H1 (cell line): ENCODE data around the gene OR10G7. TPM values are rescaled to one million over a fixed set of nuclear protein-coding genes. Genes with fewer than 3 reads are reported as not detected.

Experiments used
- CTCF ChIA-PET: fragments of 300-600 bp; sonication (Branson Sonifier 250); formaldehyde crosslinking; loops from one replicate; lab custom pipeline; 2021; ENCODE audit not compliant: partially characterized antibody; lab: Charles Lee
- POLR2A ChIA-PET: fragments of 300-600 bp; sonication (Branson Sonifier 250); formaldehyde crosslinking; loops from one replicate; lab custom pipeline; 2021; ENCODE audit warnings: inconsistent platforms; ENCODE audit not compliant: partially characterized antibody; lab: Charles Lee
- DNase-seq, 2 experiments: peaks; one replicate each; pipeline versions ENCODE4 v3.0.0 to v3.0.0-alpha.2; 2010 to 2022; ENCODE audit warnings: low spot score in 2 of 2, low read depth in 1 of 2, mixed read lengths in 1 of 2
- FAIRE-seq: peaks from 2 replicates; lab custom pipeline; 2011; peaks lifted over from hg19 to GRCh38; lab: Jason Lieb, UNC
- H2AFZ ChIP-seq: 2 replicates; pipeline ENCODE4 v1.8.1; 2012; ENCODE audit warnings: low read length, inconsistent platforms
- H2AK5ac ChIP-seq: 2 replicates; pipeline ENCODE4 v1.6.1; 2013; ENCODE audit warnings: low read depth, low read length
- H2BK120ac ChIP-seq: replicated peaks from 2 replicates; pipeline ENCODE3; 2013; ENCODE audit warnings: low read depth, low read length, inconsistent platforms
- H2BK12ac ChIP-seq: 2 replicates; pipeline ENCODE4 v1.6.1; 2013; ENCODE audit warnings: low read depth, low read length
- H2BK15ac ChIP-seq: 2 replicates; pipeline ENCODE4 v1.6.1; 2013; ENCODE audit warnings: low read length
- H2BK20ac ChIP-seq: 2 replicates; pipeline ENCODE4 v1.6.1; 2013; ENCODE audit warnings: low read length
- H2BK5ac ChIP-seq: 2 replicates; pipeline ENCODE4 v1.6.1; 2013; ENCODE audit warnings: low read depth, low read length
- H3K14ac ChIP-seq: 2 replicates; pipeline ENCODE4 v1.6.1; 2013; ENCODE audit warnings: inconsistent platforms; ENCODE audit not compliant: insufficient read length
- H3K18ac ChIP-seq: 2 replicates; pipeline ENCODE4 v1.6.1; 2013; ENCODE audit warnings: low read length; ENCODE audit errors: extremely low read depth
- H3K23ac ChIP-seq: 2 replicates; pipeline ENCODE4 v1.6.1; 2013; ENCODE audit warnings: inconsistent platforms; ENCODE audit not compliant: insufficient read length
- H3K23me2 ChIP-seq: 2 replicates; pipeline ENCODE4 v1.6.1; 2013; ENCODE audit warnings: low read depth, low read length
- H3K27ac ChIP-seq: 2 replicates; pipeline ENCODE4 v1.6.1; 2011; ENCODE audit warnings: low read depth, low read length, inconsistent platforms
- H3K27me3 ChIP-seq, 4 experiments: replicated peaks in 1 of 4; 1 replicate in 1 of 4; 2 replicates in 3 of 4; pipeline versions ENCODE4 v1.6.1 to v1.8.1; 2011 to 2013; ENCODE audit warnings: low read length in 3 of 4, mild to moderate bottlenecking in 3 of 4, inconsistent platforms in 2 of 4, mixed read lengths in 2 of 4, moderate library complexity in 1 of 4; ENCODE audit not compliant: control insufficient read depth in 3 of 4, insufficient read depth in 3 of 4; ENCODE audit errors: extremely low read depth in 1 of 4
- H3K36me3 ChIP-seq, 4 experiments: 2 replicates each; pipeline versions ENCODE4 v1.6.1 to v1.8.1; 2011 to 2013; ENCODE audit warnings: mild to moderate bottlenecking in 4 of 4, low read length in 3 of 4, moderate library complexity in 2 of 4, control low read depth in 1 of 4, inconsistent platforms in 1 of 4; ENCODE audit not compliant: insufficient read depth in 4 of 4, control insufficient read depth in 2 of 4
- H3K4ac ChIP-seq: replicated peaks from 2 replicates; pipeline ENCODE3; 2013; ENCODE audit warnings: low read length, low read depth, mixed read lengths, inconsistent platforms; ENCODE audit not compliant: insufficient read length
- H3K4me1 ChIP-seq, 4 experiments: replicated peaks in 1 of 4; 1 replicate in 1 of 4; 2 replicates in 3 of 4; pipeline versions ENCODE4 v1.6.1 to v1.8.1; 2011 to 2013; ENCODE audit warnings: low read length in 3 of 4, inconsistent platforms in 2 of 4, mixed read lengths in 1 of 4; ENCODE audit not compliant: insufficient read depth in 4 of 4, control insufficient read depth in 3 of 4
- H3K4me2 ChIP-seq, 2 experiments: 2 replicates each; pipeline versions ENCODE4 v1.6.1 to v1.8.1; 2011 to 2013; ENCODE audit warnings: low read depth in 2 of 2, low read length in 2 of 2, control low read depth in 1 of 2, inconsistent platforms in 1 of 2, mild to moderate bottlenecking in 1 of 2; ENCODE audit not compliant: insufficient read depth in 1 of 2
- H3K4me3 ChIP-seq, 4 experiments: fragments of 200-600, 300-600 bp in 1 of 4; sonication (generic), shearing (Covaris generic), sonication (Bioruptor Twin) in 1 of 4; 2 replicates each; pipeline versions ENCODE4 v1.5.1 to v1.8.1; 2011 to 2016; ENCODE audit warnings: low read length in 4 of 4, low read depth in 3 of 4, control low read depth in 2 of 4, inconsistent platforms in 2 of 4, mild to moderate bottlenecking in 2 of 4, mixed read lengths in 1 of 4, moderate library complexity in 1 of 4; ENCODE audit not compliant: insufficient read depth in 2 of 4; ENCODE audit errors: extremely low read depth in 1 of 4
- H3K56ac ChIP-seq: replicated peaks from 2 replicates; pipeline ENCODE3; 2013; ENCODE audit warnings: low read depth, mild to moderate bottlenecking, mixed read lengths, low read length, inconsistent platforms; ENCODE audit not compliant: insufficient read length
- H3K79me1 ChIP-seq: 2 replicates; pipeline ENCODE4 v1.6.1; 2013; ENCODE audit warnings: low read depth, low read length, control low read depth
- H3K79me2 ChIP-seq, 2 experiments: 2 replicates each; pipeline versions ENCODE4 v1.6.1 to v1.8.1; 2012 to 2013; ENCODE audit warnings: low read length in 2 of 2, mild to moderate bottlenecking in 2 of 2, inconsistent platforms in 1 of 2; ENCODE audit not compliant: insufficient read depth in 2 of 2, control insufficient read depth in 1 of 2
- H3K9ac ChIP-seq, 4 experiments: replicated peaks in 1 of 4; 1 replicate in 1 of 4; 2 replicates in 3 of 4; pipeline versions ENCODE4 v1.6.1 to v1.8.1; 2011 to 2013; ENCODE audit warnings: low read depth in 3 of 4, low read length in 3 of 4, control low read depth in 2 of 4, mild to moderate bottlenecking in 2 of 4, moderate library complexity in 2 of 4, inconsistent platforms in 1 of 4; ENCODE audit errors: extremely low read depth in 1 of 4
- H3K9me3 ChIP-seq, 2 experiments: 2 replicates each; pipeline versions ENCODE4 v1.6.1 to v1.8.1; 2012 to 2013; ENCODE audit warnings: mild to moderate bottlenecking in 2 of 2, moderate library complexity in 2 of 2, control low read depth in 1 of 2, inconsistent platforms in 1 of 2, low read depth in 1 of 2, low read length in 1 of 2, mixed read lengths in 1 of 2; ENCODE audit not compliant: insufficient read depth in 2 of 2
- H4K20me1 ChIP-seq, 2 experiments: replicated peaks in 1 of 2; 2 replicates each; pipeline versions ENCODE3 to v1.8.1; 2011 to 2013; ENCODE audit warnings: inconsistent platforms in 2 of 2, low read length in 2 of 2, mild to moderate bottlenecking in 1 of 2; ENCODE audit not compliant: insufficient read depth in 2 of 2, control insufficient read depth in 1 of 2
- H4K5ac ChIP-seq: 2 replicates; pipeline ENCODE4 v1.6.1; 2013; ENCODE audit warnings: low read length, low read depth, mixed read lengths, inconsistent platforms; ENCODE audit not compliant: insufficient read length
- H4K8ac ChIP-seq: 2 replicates; pipeline ENCODE4 v1.8.0; 2013; ENCODE audit warnings: mild to moderate bottlenecking, moderate library complexity, low read length, inconsistent platforms; ENCODE audit not compliant: insufficient read depth; ENCODE audit errors: extremely low read depth
- H4K91ac ChIP-seq: replicated peaks from 2 replicates; pipeline ENCODE3; 2013; ENCODE audit warnings: low read length, mixed read lengths, inconsistent platforms; ENCODE audit not compliant: insufficient read length
- GABPA ChIP-seq: IDR thresholded peaks from 2 replicates; pipeline ENCODE4 v1.6.1; 2011; ENCODE audit warnings: mild to moderate bottlenecking, low read length, moderate library complexity, borderline replicate concordance; ENCODE audit not compliant: insufficient read depth
- POLR2A ChIP-seq, 2 experiments: IDR thresholded peaks; 1 replicate in 1 of 2; 2 replicates in 1 of 2; pipeline ENCODE4 v1.6.1; 2011; ENCODE audit warnings: low read depth in 2 of 2, low read length in 2 of 2, mild to moderate bottlenecking in 2 of 2; ENCODE audit errors: control extremely low read depth in 1 of 2
- SIN3A ChIP-seq, 2 experiments: IDR thresholded peaks in 1 of 2; conservative IDR thresholded peaks in 1 of 2; 2 replicates each; pipeline ENCODE4 v1.6.1; 2011 to 2012; ENCODE audit warnings: low read length in 2 of 2, improper control_type of control experiment in 1 of 2, low read depth in 1 of 2, mild to moderate bottlenecking in 1 of 2
- TBP ChIP-seq: IDR thresholded peaks from 2 replicates; pipeline ENCODE4 v1.6.1; 2011; ENCODE audit warnings: low read depth, low read length, improper control_type of control experiment
- WGBS, 2 experiments: shearing (Covaris generic) in 1 of 2; methylation state at CpG; one replicate each; pipeline versions ENCODE4 v1.1.6 to v1.1.7; 2013 to 2015; ENCODE audit warnings: low lambda C conversion rate in 2 of 2, mixed read lengths in 2 of 2, inconsistent platforms in 1 of 2, low coverage in 1 of 2, missing lambda C conversion rate in 1 of 2; ENCODE audit not compliant: insufficient replicate concordance in 2 of 2, insufficient coverage in 1 of 2, insufficient read length in 1 of 2; ENCODE audit errors: extremely low coverage in 1 of 2, missing lambda C conversion rate in 1 of 2; 5-methylcytosine and 5-hydroxymethylcytosine counted together
- polyA plus RNA-seq, 7 experiments: library from polyadenylated mRNA; depleted of rRNA in 3 of 7; stranded (reverse) in 5 of 7; unstranded in 2 of 7; fragments of >200 nt in 5 of 7; fragments of 200-250 nt in 2 of 7; gene quantifications; 1 replicate in 5 of 7; 2 replicates in 1 of 7; 4 replicates in 1 of 7; pipeline versions ENCODE4 v1.2.1 to v1.2.3, GENCODE V29; 2011 to 2013; ENCODE audit warnings: missing spikeins in 2 of 7, mixed read lengths in 2 of 7
- total RNA-seq: library from RNA; stranded (reverse); fragmentation: NEBNext Ultra II Directional; extraction: Animal tissue kit (Norgen Biotek cat#: 25700); gene quantifications from 2 replicates; pipeline ENCODE4 v1.2.1, GENCODE V29; 2021

The OR10G7 gene
- total and polyA plus RNA-seq, 2 of the 8 experiments (the other 6 are each of a cell fraction or from before 2014, with no cell fraction given), result not detected

GRCh38 chr11:124078591-124078990, 37.5 kb upstream of the OR10G7 start:
- ChIA-PET CTCF (interaction anchor here (1.1 kb wide), 1 partner anchor 10 kb away, joined by 3 read pairs; no protein-coding TSS in a partner anchor), POLR2A (no interaction called here)
- H2BK12ac ChIP-seq, result no peak overlapping the region
- no peak overlapping the region for H2BK15ac ChIP-seq
- no peak overlapping the region for H4K5ac ChIP-seq
- no peaks in the 10 kb centered on the region for H3K9me3 ChIP-seq
- H3K4me1 ChIP-seq, result peaks cover 0 to 3% (median 0%) of the 10 kb centered on the region in 4 experiments; a peak in 1 of 7 replicates
- no peak overlapping the region for H3K23ac ChIP-seq
- H3K79me2 ChIP-seq, result no peaks in the 10 kb centered on the region
- no peaks in the 10 kb centered on the region for H4K20me1 ChIP-seq
- H3K9ac ChIP-seq, result no peak overlapping the region
- H3K4me2 ChIP-seq, result no peak overlapping the region
- H3K4me3 ChIP-seq, result no peak overlapping the region
- no peak for TF ChIP-seq POLR2A (IDR thresholded peaks at IDR 0.05; ENCODE audit: control extremely low read depth in 1 of 2, low read depth in 2 of 2, low read length in 2 of 2)
- TF ChIP-seq GABPA, result no peak
- no peak for TF ChIP-seq TBP
- no peak for TF ChIP-seq SIN3A (conservative IDR thresholded peaks at IDR 0.05 in 1 of 2, IDR thresholded peaks at IDR 0.05 in 1 of 2; ENCODE audit: low read depth in 1 of 2, low read length in 2 of 2)
- no peak overlapping the region for H4K8ac ChIP-seq
- no peak overlapping the region for H3K18ac ChIP-seq
- H3K79me1 ChIP-seq, result no peaks in the 10 kb centered on the region
- no peaks in the 10 kb centered on the region for H3K27me3 ChIP-seq
- WGBS, 2 experiments, result 92% methylated on average over 2 of the region's 2 CpGs; no CpG with 5 or more reads in 1 of the 2 experiments
- no peak overlapping the region for H2BK120ac ChIP-seq
- H2AFZ ChIP-seq, result no peak overlapping the region
- DNase-seq, result no peak
- H4K91ac ChIP-seq, result no peak overlapping the region
- no peak for FAIRE-seq
- H2BK5ac ChIP-seq, result no peak overlapping the region
- H3K56ac ChIP-seq, result no peak overlapping the region
- H3K4ac ChIP-seq, result no peak overlapping the region
- H2BK20ac ChIP-seq, result no peak overlapping the region
- no peak overlapping the region for H2AK5ac ChIP-seq
- H3K23me2 ChIP-seq, result no peaks in the 10 kb centered on the region
- H3K14ac ChIP-seq, result no peak overlapping the region
- no peaks in the 10 kb centered on the region for H3K36me3 ChIP-seq
- no peak overlapping the region for H3K27ac ChIP-seq
